HUDEP-2 (cell line): ENCODE measurements around the gene MIER3.

Source experiments
- DNase-seq, 76 experiments: peaks; one replicate each; lab custom pipeline; 2025; ENCODE audit not compliant: unreplicated experiment in 76 of 76; lab: John Stamatoyannopoulos, UW

Gene MIER3

GRCh38 chr5:56951946-56952691 lies at the start of gene MIER3:
TSS of gene MIER3 (minus strand) at chr5:56952123. CDS start at chr5:56952102, 21 bp downstream.
- DNase-seq, result peak in 67 of 76 experiments; percentile 2 to 67 (median 40)

GRCh38 chr5:56995596-56995995 lies 43.7 kb upstream of the MIER3 start:
- DNase-seq, result no peak

GRCh38 chr5:56993241-56993640 lies 41.3 kb upstream of the MIER3 start:
- no peak for DNase-seq

GRCh38 chr5:56989676-56990075 lies 37.8 kb upstream of the MIER3 start:
- no peak for DNase-seq

- no peak for DNase-seq
These were observed 36.6 kb upstream of the MIER3 start for GRCh38 chr5:56988490-56988889.

- DNase-seq, result no peak
These were observed 35.2 kb upstream of the MIER3 start for GRCh38 chr5:56987171-56987570.

DNA sequence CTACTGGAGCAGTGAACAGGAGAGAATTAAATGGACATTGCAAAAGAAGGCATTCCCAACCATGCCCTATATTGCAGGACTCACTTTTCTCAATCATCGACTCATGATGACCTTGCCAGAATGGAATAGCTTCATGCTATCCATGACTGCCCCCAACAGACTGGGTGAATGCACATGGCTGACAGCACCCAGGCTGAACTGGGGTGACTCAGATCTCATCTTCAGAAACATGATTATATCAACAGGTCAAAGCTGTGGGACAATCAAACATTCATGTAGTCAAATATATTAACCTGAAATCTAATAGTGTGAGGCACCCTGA lies 34.7 kb upstream of the MIER3 start:
- DNase-seq, result peak in 1 of 76 experiments; percentile 5

- no peak for DNase-seq
These were observed 34.2 kb upstream of the MIER3 start for GRCh38 chr5:56985936-56986625.

GRCh38 chr5:56984445-56984844 lies 32.5 kb upstream of the MIER3 start:
- DNase-seq, result no peak

- peak in 41 of 76 experiments; percentile 2 to 76 (median 36) for DNase-seq
These were observed 31.9 kb upstream of the MIER3 start for GRCh38 chr5:56983593-56984361.

DNA sequence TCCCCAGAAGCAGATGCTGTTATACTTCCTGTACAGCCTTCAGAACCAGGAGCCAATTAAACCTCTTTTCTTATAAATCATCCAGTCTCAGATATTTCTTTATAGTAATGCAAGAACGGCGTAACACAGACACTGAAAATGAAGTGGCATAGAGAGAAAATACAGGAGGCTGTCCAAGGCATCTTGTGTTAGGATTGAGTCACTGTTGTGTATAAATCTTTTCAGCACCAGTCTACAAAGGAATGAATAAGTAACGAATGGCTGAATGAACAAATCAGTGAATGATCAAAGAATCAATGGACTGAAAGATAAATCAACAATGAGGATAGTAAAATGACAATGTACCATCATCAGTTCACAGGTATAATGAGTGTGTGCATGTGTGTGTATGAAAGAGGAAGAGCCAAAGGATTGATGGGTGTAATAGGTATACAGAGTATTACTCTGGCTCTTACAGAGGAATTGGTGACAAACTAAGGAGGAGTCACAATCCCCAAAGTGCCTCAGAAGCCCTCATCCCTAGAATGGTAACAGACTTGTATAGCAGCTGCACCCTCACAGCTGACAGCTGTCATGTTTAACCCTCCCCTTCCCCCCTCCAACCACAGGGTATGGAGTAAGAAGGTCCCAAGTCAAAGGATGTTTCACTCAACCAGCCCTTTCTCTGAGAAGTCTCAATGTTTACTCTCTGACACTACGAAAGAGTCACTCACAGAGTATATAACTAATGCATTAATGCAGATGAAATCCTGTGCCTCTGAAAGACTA lies 29.8 kb upstream of the MIER3 start:
- no peak for DNase-seq

- DNase-seq, result no peak
These were observed 28.0 kb upstream of the MIER3 start for GRCh38 chr5:56979968-56980367.

DNA sequence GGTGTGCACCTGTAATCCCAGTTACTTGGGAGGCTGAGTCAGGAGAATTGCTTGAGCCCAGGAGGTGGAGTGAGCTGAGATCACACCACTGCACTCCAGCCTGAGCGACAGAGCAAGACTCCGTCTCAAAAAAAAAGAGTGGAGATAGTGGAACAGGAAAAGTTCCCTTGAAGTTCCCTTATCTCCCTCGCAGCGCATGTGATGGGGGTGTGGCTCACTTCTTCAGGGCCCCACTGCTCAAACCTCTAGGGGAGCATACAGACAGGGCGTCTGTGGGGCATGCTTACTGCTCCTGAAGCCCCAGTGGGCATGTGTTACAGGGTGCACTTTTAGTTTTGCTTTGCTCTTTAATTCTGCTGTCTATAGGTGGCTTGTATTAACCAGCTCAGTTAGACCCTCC lies 27.6 kb upstream of the MIER3 start:
- DNase-seq, result peak in 1 of 76 experiments; percentile 10

DNA sequence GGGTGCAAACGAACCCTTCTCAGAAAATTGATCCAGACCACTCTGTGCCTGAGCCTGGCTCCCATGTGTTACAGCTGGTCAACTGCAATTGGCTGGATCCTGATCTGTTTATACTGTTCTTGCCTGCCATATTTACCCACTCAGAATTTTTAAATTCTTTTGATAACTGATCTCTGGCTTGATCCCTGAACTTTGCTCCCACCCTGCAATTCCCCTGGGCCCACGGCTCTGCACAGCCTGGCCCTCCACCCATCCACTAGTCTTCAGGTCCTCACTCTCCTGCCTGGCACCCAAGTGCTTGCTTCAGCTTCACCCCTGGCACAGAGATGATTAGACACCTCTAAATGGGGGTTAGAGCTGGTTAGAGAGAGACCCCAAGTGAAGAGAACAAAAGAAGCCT lies 25.9 kb upstream of the MIER3 start:
- DNase-seq, result no peak

GRCh38 chr5:56977021-56977420 lies 25.1 kb upstream of the MIER3 start:
- no peak for DNase-seq

DNA sequence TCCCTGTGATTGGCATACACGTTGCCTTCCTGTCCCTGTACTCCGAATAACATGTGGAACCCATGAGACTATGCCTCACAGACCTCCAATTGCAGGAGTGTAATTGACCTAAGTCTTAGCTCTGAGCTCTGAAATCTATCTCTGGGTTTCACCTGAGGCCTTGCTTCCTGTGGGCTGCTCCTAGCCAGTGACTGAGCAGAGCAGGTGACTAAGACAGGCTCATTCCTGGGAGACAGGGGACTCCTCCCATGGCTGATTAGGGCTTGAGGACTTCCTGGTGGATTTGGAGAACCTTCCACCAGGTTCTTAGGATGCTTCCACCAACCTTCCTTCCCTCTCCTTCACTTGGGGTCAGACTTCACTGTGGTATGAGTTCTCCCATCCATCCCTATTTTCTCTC lies 22.3 kb upstream of the MIER3 start:
- DNase-seq, result no peak

DNA sequence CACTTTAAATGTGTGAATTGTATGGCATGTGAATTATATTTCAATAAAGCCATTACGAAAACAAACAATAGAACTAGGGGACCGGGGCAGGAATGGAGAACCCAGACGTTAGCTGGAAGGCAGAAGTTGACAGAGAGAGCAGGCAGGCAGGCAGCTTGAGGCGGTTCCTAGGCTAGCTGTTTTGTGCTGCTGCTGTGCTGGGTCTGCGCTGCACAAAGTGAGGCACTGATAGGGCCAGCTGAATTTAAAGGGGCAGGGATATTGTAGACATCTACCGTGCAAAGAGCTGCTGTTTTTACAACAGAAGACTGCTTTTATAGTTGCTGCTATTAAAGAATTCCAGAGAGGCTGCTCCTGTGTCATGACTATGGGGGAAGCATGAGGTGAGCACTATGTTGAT lies 21.6 kb upstream of the MIER3 start:
- no peak for DNase-seq

- no peak for DNase-seq
These were observed 19.4 kb upstream of the MIER3 start for GRCh38 chr5:56971275-56971674.

DNA sequence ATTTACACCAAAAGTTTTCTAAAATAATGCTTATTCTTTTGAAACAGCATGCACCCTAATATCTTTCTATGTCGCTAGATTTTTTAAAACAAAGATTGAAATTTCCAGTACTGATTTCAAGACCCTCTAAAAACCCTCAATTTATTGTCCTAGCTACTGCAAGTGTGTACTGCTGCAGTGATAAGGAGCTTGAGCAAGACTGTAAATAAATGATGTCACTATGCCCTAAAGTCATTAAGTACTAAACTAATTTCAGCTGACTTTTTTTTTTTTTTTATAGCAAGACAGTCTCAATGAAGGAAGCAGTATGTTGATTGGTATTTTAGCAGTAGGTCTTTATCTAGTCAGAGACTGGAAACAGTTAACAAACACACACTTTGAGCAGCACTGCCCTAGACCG lies 12.2 kb upstream of the MIER3 start:
- DNase-seq, result no peak

DNA sequence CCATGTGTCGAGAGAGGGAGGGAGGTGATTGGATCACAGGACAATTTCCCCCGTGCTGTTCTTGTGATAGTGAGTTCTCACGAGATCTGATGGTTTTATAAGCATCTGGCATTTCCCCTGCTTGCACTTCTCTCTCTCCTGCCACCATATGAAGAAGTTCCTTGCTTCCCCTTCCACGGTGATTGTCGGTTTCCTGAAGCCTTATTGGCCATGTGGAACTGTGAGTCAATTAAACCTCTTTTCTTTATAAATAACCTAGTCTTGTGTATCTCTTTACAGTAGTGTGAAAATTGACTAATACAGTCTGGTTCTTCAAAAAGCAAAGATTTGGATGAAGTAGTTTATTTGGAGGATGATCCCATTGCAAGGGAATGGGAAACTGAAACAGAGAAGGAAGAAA lies 11.3 kb upstream of the MIER3 start:
- no peak for DNase-seq

- DNase-seq, result no peak
These were observed 10.4 kb upstream of the MIER3 start for GRCh38 chr5:56962286-56962685.
